ENCODE measurements around the gene CEACAM1.
"Not testable (repeated sequence)": the region's sequence is repeated elsewhere in the genome, so short reads cannot be mapped to it uniquely, and the experiment has no call there.

GRCh38 chr19:42522262-42522661, 6.0 kb downstream of the CEACAM1 start:
- not testable (repeated sequence) for TF ChIP-seq ZNF274 (IDR thresholded peaks at IDR 0.05; ENCODE audit: low read depth, low read length); YY1 (IDR thresholded peaks at IDR 0.05; ENCODE audit: insufficient read depth, insufficient read length)

Measured in NT2/D1 (cell line).